Measurements from ENCODE around the gene DHX15. TPM values are rescaled to one million over a fixed set of nuclear protein-coding genes. Genes with fewer than 3 reads are reported as not detected.

Gene DHX15
- total and polyA plus RNA-seq, 2 experiments from 2014 or later = 226 to 372 TPM

- TF ChIP-seq EZH2phosphoT487 (IDR thresholded peaks at IDR 0.05; ENCODE audit: unreplicated experiment) (no peak), ETS1 (IDR thresholded peaks at IDR 0.05) (no peak), EZH2 (IDR thresholded peaks at IDR 0.05; ENCODE audit: low read depth, unreplicated experiment) (no peak), JUNB (IDR thresholded peaks at IDR 0.05; ENCODE audit: unreplicated experiment) (no peak), ZNF114 (CRISPR knock-in tag; IDR thresholded peaks at IDR 0.05) (no peak), POLR2AphosphoS5 (IDR thresholded peaks at IDR 0.05; ENCODE audit: low read depth) (no peak), CREB1 (CRISPR knock-in tag; IDR thresholded peaks at IDR 0.05; ENCODE audit: low read depth) (no peak), ZNF331 (CRISPR knock-in tag; IDR thresholded peaks at IDR 0.05; ENCODE audit: low read depth) (no peak), ZNF462 (CRISPR knock-in tag; IDR thresholded peaks at IDR 0.05) (no peak), NANOG (IDR thresholded peaks at IDR 0.05; ENCODE audit: borderline replicate concordance) (no peak)
- ATAC-seq = no peak
Measured at GRCh38 chr4:24569662-24570061, 14.7 kb downstream of the DHX15 start.

More at GRCh38 chr4:24569662-24570061, 14.7 kb downstream of the DHX15 start:
- no peak overlapping the region for H3K4me2 ChIP-seq
- no peak overlapping the region for H2AFZ ChIP-seq
- peaks cover 100% of the 10 kb centered on the region for H3K79me2 ChIP-seq (replicated peaks; ENCODE audit: insufficient read depth)
- H3K4me1 ChIP-seq (ENCODE audit: insufficient read depth) = peaks cover 31% of the 10 kb centered on the region
- H3F3A ChIP-seq (replicated peaks; ENCODE audit: low read depth) = peaks cover 2% of the 10 kb centered on the region; the same call in 1 of the 2 replicates
- H3K36me3 Mint-ChIP-seq (ENCODE audit: low read depth) = peaks cover 93% of the 10 kb centered on the region
- no peak overlapping the region for H3K27ac ChIP-seq (ENCODE audit: low read depth)
- H3K4me1 Mint-ChIP-seq = peaks cover 33% of the 10 kb centered on the region
- no peaks in the 10 kb centered on the region; the same call in 2 of the 3 replicates for H3K9me3 Mint-ChIP-seq
- no peak overlapping the region for H3K4me3 ChIP-seq
- no peak overlapping the region for H3K27ac Mint-ChIP-seq
- H3K36me3 ChIP-seq (ENCODE audit: insufficient read depth) = peaks cover 38% of the 10 kb centered on the region; the same call in 1 of the 2 replicates
- H3K27me3 ChIP-seq (ENCODE audit: insufficient read depth) = no peaks in the 10 kb centered on the region
- peaks cover 7% of the 10 kb centered on the region for H3K27me3 Mint-ChIP-seq (ENCODE audit: insufficient read depth, low read depth, poor library complexity)
- DNase-seq (ENCODE audit: low spot score) = no peak
- no peaks in the 10 kb centered on the region for H3K9me2 ChIP-seq (ENCODE audit: insufficient read depth)
- peaks cover 92% of the 10 kb centered on the region for H4K20me1 ChIP-seq (replicated peaks; ENCODE audit: insufficient read depth)
- no peak overlapping the region for H3K4me3 Mint-ChIP-seq

Data from GM23338 (cell line).